ENCODE measurements around the gene USP17L18. TPM values are rescaled to one million over a fixed set of nuclear protein-coding genes. Genes with fewer than 3 reads are reported as not detected.
"Not testable (repeated sequence)": the region's sequence is repeated elsewhere in the genome, so short reads cannot be mapped to it uniquely, and the experiment has no call there.

Gene USP17L18
- total and polyA plus RNA-seq, 3 donors from 2014 or later = not detected

DNA sequence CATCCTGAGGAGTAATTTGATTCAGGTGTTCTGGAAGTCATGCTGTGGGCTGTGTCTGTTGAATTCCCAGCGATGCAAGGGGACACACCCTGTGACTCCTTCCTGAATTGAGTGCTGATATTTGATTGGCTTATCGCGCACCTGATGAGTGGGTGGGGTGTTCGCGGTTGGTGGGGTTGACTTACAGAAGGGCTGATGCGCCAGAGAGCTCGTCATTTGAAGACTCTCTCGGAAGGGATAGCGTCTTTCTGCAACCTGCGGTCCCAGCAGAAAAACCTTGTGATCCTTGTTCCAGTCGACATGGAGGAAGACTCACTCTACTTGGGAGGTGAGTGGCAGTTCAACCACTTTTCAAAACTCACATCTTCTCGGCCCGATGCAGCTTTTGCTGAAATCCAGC lies 14.1 kb downstream of the USP17L18 start, which contains the start of gene USP17L21:
USP17L21 (plus strand) TSS at position 301 of the 400 bp plus-strand sequence; CDS start at position 301, 0 bp downstream.
- H3K4me3 ChIP-seq; H3K36me3 ChIP-seq (ENCODE audit: low read depth, missing control alignments); H3K9me3 ChIP-seq; H3K27ac ChIP-seq; H3K27me3 ChIP-seq; DNase-seq; intact Hi-C loops (cut with DNase I; ENCODE audit: low total_unique reads); H3K4me1 ChIP-seq: not testable (repeated sequence)
- WGBS, 2 donors = no CpG with 5 or more reads among the region's 13 CpGs

DNA sequence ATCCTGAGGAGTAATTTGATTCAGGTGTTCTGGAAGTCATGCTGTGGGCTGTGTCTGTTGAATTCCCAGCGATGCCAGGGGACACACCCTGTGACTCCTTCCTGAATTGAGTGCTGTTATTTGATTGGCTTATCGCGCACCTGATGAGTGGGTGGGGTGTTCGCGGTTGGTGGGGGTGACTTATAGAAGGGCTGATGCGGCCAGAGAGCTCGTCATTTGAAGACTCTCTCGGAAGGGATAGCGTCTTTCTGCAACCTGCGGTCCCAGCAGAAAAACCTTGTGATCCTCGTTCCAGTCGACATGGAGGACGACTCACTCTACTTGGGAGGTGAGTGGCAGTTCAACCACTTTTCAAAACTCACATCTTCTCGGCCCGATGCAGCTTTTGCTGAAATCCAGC lies 18.9 kb downstream of the USP17L18 start, which contains the start of gene USP17L22:
USP17L22 (plus strand) TSS at position 301 of the 400 bp plus-strand sequence; CDS start at position 301, 0 bp downstream.
- H3K4me3 ChIP-seq; H3K36me3 ChIP-seq (ENCODE audit: low read depth, missing control alignments); H3K27me3 ChIP-seq; H3K4me1 ChIP-seq; H3K9me3 ChIP-seq; H3K27ac ChIP-seq; DNase-seq; intact Hi-C loops (cut with DNase I; ENCODE audit: low total_unique reads): not testable (repeated sequence)
- no CpG with 5 or more reads among the region's 15 CpGs for WGBS, 2 donors

GRCh38 chr4:9271719-9272118 lies 23.3 kb downstream of the USP17L18 start:
- peak; percentile 52 for DNase-seq
- H3K27me3 ChIP-seq; H3K36me3 ChIP-seq (ENCODE audit: low read depth, missing control alignments); H3K27ac ChIP-seq; H3K4me1 ChIP-seq; H3K9me3 ChIP-seq; H3K4me3 ChIP-seq; intact Hi-C loops (cut with DNase I; ENCODE audit: low total_unique reads): not testable (repeated sequence)
- WGBS, 2 donors = 69 to 78% methylated on average over 8 of the region's 10 CpGs

Other genes starting within 250 kb of the USP17L18 start
- gene FAM90A26, start 78.2 kb upstream of the USP17L18 start, total RNA-seq = not detected
- not detected for gene FAM90A26, start 78.2 kb upstream of the USP17L18 start, polyA plus RNA-seq (ENCODE audit: insufficient read depth, low read depth, low replicate concordance)
- not detected for gene USP17L10, start 38.0 kb upstream of the USP17L18 start, total RNA-seq
- gene USP17L10, start 38.0 kb upstream of the USP17L18 start, polyA plus RNA-seq (ENCODE audit: insufficient read depth, low read depth, low replicate concordance) = not detected
- gene USP17L11, start 33.2 kb upstream of the USP17L18 start, total RNA-seq = not detected
- gene USP17L11, start 33.2 kb upstream of the USP17L18 start, polyA plus RNA-seq (ENCODE audit: insufficient read depth, low read depth, low replicate concordance) = not detected
- not detected for gene USP17L12, start 28.5 kb upstream of the USP17L18 start, total RNA-seq
- gene USP17L12, start 28.5 kb upstream of the USP17L18 start, polyA plus RNA-seq (ENCODE audit: insufficient read depth, low read depth, low replicate concordance) = not detected
- gene USP17L13, start 23.7 kb upstream of the USP17L18 start, total RNA-seq = not detected
- gene USP17L13, start 23.7 kb upstream of the USP17L18 start, polyA plus RNA-seq (ENCODE audit: insufficient read depth, low read depth, low replicate concordance) = not detected
- gene USP17L15, start 14.2 kb upstream of the USP17L18 start, total RNA-seq = not detected
- gene USP17L15, start 14.2 kb upstream of the USP17L18 start, polyA plus RNA-seq (ENCODE audit: insufficient read depth, low read depth, low replicate concordance) = not detected
- gene USP17L17, start 4.8 kb upstream of the USP17L18 start, total RNA-seq = not detected
- gene USP17L17, start 4.8 kb upstream of the USP17L18 start, polyA plus RNA-seq (ENCODE audit: insufficient read depth, low read depth, low replicate concordance) = not detected
- not detected for gene USP17L19, start 4.7 kb downstream of the USP17L18 start, total RNA-seq
- gene USP17L19, start 4.7 kb downstream of the USP17L18 start, polyA plus RNA-seq (ENCODE audit: insufficient read depth, low read depth, low replicate concordance) = not detected
- not detected for gene USP17L20, start 9.5 kb downstream of the USP17L18 start, total RNA-seq
- gene USP17L20, start 9.5 kb downstream of the USP17L18 start, polyA plus RNA-seq (ENCODE audit: insufficient read depth, low read depth, low replicate concordance) = not detected
- not detected for gene USP17L21, start 14.2 kb downstream of the USP17L18 start, total RNA-seq
- gene USP17L21, start 14.2 kb downstream of the USP17L18 start, polyA plus RNA-seq (ENCODE audit: insufficient read depth, low read depth, low replicate concordance) = not detected
- not detected for gene USP17L22, start 19.0 kb downstream of the USP17L18 start, total RNA-seq
- gene USP17L22, start 19.0 kb downstream of the USP17L18 start, polyA plus RNA-seq (ENCODE audit: insufficient read depth, low read depth, low replicate concordance) = not detected
- not detected for gene USP17L24, start 76.5 kb downstream of the USP17L18 start, total RNA-seq
- gene USP17L24, start 76.5 kb downstream of the USP17L18 start, polyA plus RNA-seq (ENCODE audit: insufficient read depth, low read depth, low replicate concordance) = not detected
- not detected for gene USP17L25, start 81.3 kb downstream of the USP17L18 start, total RNA-seq
- not detected for gene USP17L25, start 81.3 kb downstream of the USP17L18 start, polyA plus RNA-seq (ENCODE audit: insufficient read depth, low read depth, low replicate concordance)
- not detected for gene USP17L26, start 86.0 kb downstream of the USP17L18 start, total RNA-seq
- gene USP17L26, start 86.0 kb downstream of the USP17L18 start, polyA plus RNA-seq (ENCODE audit: insufficient read depth, low read depth, low replicate concordance) = not detected
- not detected for gene USP17L5, start 90.8 kb downstream of the USP17L18 start, total RNA-seq
- not detected for gene USP17L5, start 90.8 kb downstream of the USP17L18 start, polyA plus RNA-seq (ENCODE audit: insufficient read depth, low read depth, low replicate concordance)
- gene USP17L27, start 95.5 kb downstream of the USP17L18 start, total RNA-seq = not detected
- gene USP17L27, start 95.5 kb downstream of the USP17L18 start, polyA plus RNA-seq (ENCODE audit: insufficient read depth, low read depth, low replicate concordance) = not detected
- gene USP17L28, start 100.3 kb downstream of the USP17L18 start, total RNA-seq = not detected
- gene USP17L28, start 100.3 kb downstream of the USP17L18 start, polyA plus RNA-seq (ENCODE audit: insufficient read depth, low read depth, low replicate concordance) = not detected
- gene USP17L29, start 105.0 kb downstream of the USP17L18 start, total RNA-seq = not detected
- gene USP17L29, start 105.0 kb downstream of the USP17L18 start, polyA plus RNA-seq (ENCODE audit: insufficient read depth, low read depth, low replicate concordance) = not detected
- gene USP17L30, start 114.5 kb downstream of the USP17L18 start, total RNA-seq = not detected
- gene USP17L30, start 114.5 kb downstream of the USP17L18 start, polyA plus RNA-seq (ENCODE audit: insufficient read depth, low read depth, low replicate concordance) = not detected
- gene DEFB131A, start 195.8 kb downstream of the USP17L18 start, total RNA-seq = not detected
- gene DEFB131A, start 195.8 kb downstream of the USP17L18 start, polyA plus RNA-seq (ENCODE audit: insufficient read depth, low read depth, low replicate concordance) = not detected

All from testis (tissue), 3 donors.